Stomach (tissue), 4 donors: ENCODE data around the gene MAT2A.
A peak's percentile ranks its signal among the peaks of the same experiment; 100 is the strongest.

Source experiments
- CTCF ChIP-seq, 7 experiments: fragments of 450-650 bp in 4 of 7; fragments of 200-600 bp in 3 of 7; sonication (generic) in 3 of 7; IDR thresholded peaks; one replicate each; pipeline ENCODE4 v1.5.1; 2016 to 2019; ENCODE audit warnings: antibody characterized with exemption in 7 of 7, control low read depth in 2 of 7, mild to moderate bottlenecking in 1 of 7
- EP300 ChIP-seq: sonication (generic); formaldehyde crosslinking; IDR thresholded peaks from one replicate; pipeline ENCODE4 v1.6.1; 2017; ENCODE audit warnings: antibody characterized with exemption
- POLR2A ChIP-seq, 4 donors: fragments of 450-650 bp; IDR thresholded peaks; one replicate each; pipeline ENCODE4 v1.6.1; 2016; ENCODE audit warnings: antibody characterized with exemption in 4 of 4, control low read depth in 2 of 4, mild to moderate bottlenecking in 1 of 4, moderate library complexity in 1 of 4
- POLR2AphosphoS5 ChIP-seq, 3 donors: sonication (generic); formaldehyde crosslinking; IDR thresholded peaks; one replicate each; pipeline ENCODE4 v1.6.1; 2016; ENCODE audit warnings: antibody characterized with exemption in 3 of 3

- TF ChIP-seq CTCF (IDR thresholded peaks at IDR 0.05) (no peak), POLR2A (IDR thresholded peaks at IDR 0.05) (no peak), POLR2AphosphoS5 (IDR thresholded peaks at IDR 0.05) (peak; percentile 51 to 89 (median 75)), EP300 (no peak)
These were observed 46.2 kb downstream of the MAT2A start for GRCh38 chr2:85584857-85585780.
